ENCODE data around the gene HOXB9. TPM values are rescaled to one million over a fixed set of nuclear protein-coding genes. Genes with fewer than 3 reads are reported as not detected.

HOXB9 gene
- total RNA-seq, 2 donors from 2014 or later = 0.09 to 0.68 TPM

GRCh38 chr17:48620461-48621139 is 5.6 kb downstream of the HOXB9 start:
- H3K27me3 ChIP-seq (replicated peaks; ENCODE audit: insufficient read depth) = peaks cover 57% of the 10 kb centered on the region
- intact Hi-C loops (cut with DNase I) = no loop called here

GRCh38 chr17:48619826-48620449 is 6.2 kb downstream of the HOXB9 start:
- H3K4me1 ChIP-seq (replicated peaks) = peaks cover 11% of the 10 kb centered on the region
- 48% methylated on average over 19 of the region's 32 CpGs for WGBS
- H3K27me3 ChIP-seq (replicated peaks; ENCODE audit: insufficient read depth) = peaks cover 58% of the 10 kb centered on the region
- no peak for DNase-seq (ENCODE audit: low spot score)
- H3K36me3 ChIP-seq = no peaks in the 10 kb centered on the region
- no peak overlapping the region for H3K27ac ChIP-seq
- H3K4me3 ChIP-seq = no peak overlapping the region
- TF ChIP-seq, protein P1, sequence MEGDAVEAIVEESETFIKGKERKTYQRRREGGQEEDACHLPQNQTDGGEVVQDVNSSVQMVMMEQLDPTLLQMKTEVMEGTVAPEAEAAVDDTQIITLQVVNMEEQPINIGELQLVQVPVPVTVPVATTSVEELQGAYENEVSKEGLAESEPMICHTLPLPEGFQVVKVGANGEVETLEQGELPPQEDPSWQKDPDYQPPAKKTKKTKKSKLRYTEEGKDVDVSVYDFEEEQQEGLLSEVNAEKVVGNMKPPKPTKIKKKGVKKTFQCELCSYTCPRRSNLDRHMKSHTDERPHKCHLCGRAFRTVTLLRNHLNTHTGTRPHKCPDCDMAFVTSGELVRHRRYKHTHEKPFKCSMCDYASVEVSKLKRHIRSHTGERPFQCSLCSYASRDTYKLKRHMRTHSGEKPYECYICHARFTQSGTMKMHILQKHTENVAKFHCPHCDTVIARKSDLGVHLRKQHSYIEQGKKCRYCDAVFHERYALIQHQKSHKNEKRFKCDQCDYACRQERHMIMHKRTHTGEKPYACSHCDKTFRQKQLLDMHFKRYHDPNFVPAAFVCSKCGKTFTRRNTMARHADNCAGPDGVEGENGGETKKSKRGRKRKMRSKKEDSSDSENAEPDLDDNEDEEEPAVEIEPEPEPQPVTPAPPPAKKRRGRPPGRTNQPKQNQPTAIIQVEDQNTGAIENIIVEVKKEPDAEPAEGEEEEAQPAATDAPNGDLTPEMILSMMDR (IDR thresholded peaks at IDR 0.05) = no peak
- no peak for TF ChIP-seq POLR2A (IDR thresholded peaks at IDR 0.05)
- TF ChIP-seq POLR2AphosphoS5 (IDR thresholded peaks at IDR 0.05) = no peak
- no peaks in the 10 kb centered on the region for H3K9me3 ChIP-seq
- intact Hi-C loops (cut with DNase I) = loop anchor here (5.0 kb wide), 2 partner anchors 283 to 598 kb away; no protein-coding TSS in a partner anchor

More at GRCh38 chr17:48620461-48621139, 5.6 kb downstream of the HOXB9 start:
- Histone ChIP-seq H3K27ac (no peak overlapping the region), H3K4me1 (replicated peaks) (peaks cover 17% of the 10 kb centered on the region), H3K4me3 (no peak overlapping the region), H3K36me3 (no peaks in the 10 kb centered on the region), H3K9me3 (no peaks in the 10 kb centered on the region)
- 57% methylated on average over 6 of the region's 6 CpGs for WGBS
- DNase-seq (ENCODE audit: low spot score) = no peak
- TF ChIP-seq POLR2A (IDR thresholded peaks at IDR 0.05) = no peak
- no peak for TF ChIP-seq POLR2AphosphoS5 (IDR thresholded peaks at IDR 0.05)
- TF ChIP-seq, protein P1 (IDR thresholded peaks at IDR 0.05) = no peak

DNA sequence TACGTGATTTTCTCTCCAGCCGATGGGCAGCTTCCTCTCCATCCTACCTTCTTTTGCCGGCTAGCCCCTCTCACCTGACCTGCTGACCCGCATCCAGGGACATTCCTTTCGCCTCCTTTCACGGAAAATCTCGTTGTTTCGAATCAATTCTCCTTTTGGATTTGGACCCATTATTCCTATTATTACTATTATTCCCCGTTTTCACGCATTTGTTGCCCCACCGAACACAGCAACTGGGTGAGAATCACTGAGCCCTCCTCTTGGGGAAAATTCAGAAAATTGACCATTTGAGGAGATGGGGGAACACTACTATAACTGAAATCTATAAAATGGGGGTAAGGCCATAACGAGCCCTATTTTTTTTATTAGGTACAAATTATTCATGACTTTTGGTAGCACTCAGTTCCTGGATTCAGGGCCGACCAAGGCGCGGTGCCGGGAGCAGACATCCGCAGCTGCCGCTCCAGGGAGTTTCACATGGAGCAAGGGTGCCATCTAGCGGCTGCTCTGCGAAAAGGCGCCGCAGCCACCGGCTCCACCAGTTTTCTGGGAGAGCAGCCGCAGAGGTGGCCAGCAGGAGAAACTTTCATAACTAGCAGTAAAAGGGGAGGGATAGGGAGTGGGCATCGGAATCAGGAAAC is 7.8 kb downstream of the HOXB9 start:
- Histone ChIP-seq H3K4me3 (peak overlapping the region in 1 of 2 donors; percentile 16), H3K27me3 (replicated peaks; ENCODE audit: insufficient read depth) (peaks cover 68% of the 10 kb centered on the region), H3K27ac (no peak overlapping the region), H3K4me1 (replicated peaks) (peaks cover 8% of the 10 kb centered on the region), H3K9me3 (no peaks in the 10 kb centered on the region), H3K36me3 (no peaks in the 10 kb centered on the region)
- intact Hi-C loops (cut with DNase I) = loop anchor here (5.0 kb wide), 2 partner anchors 281 to 596 kb away; no protein-coding TSS in a partner anchor
- WGBS = 6% methylated on average over 25 of the region's 25 CpGs
- no peak for TF ChIP-seq POLR2A (IDR thresholded peaks at IDR 0.05)
- peak; percentile 91 for TF ChIP-seq POLR2AphosphoS5 (IDR thresholded peaks at IDR 0.05)
- TF ChIP-seq, protein P1 (IDR thresholded peaks at IDR 0.05) = peak; percentile 91 to 99 (median 96)
- DNase-seq (ENCODE audit: low spot score) = peak; percentile 87

- Histone ChIP-seq H3K27ac (no peak overlapping the region), H3K4me1 (replicated peaks) (peaks cover 8% of the 10 kb centered on the region), H3K4me3 (no peak overlapping the region), H3K27me3 (replicated peaks; ENCODE audit: insufficient read depth) (peaks cover 65% of the 10 kb centered on the region), H3K9me3 (no peaks in the 10 kb centered on the region), H3K36me3 (no peaks in the 10 kb centered on the region)
- intact Hi-C loops (cut with DNase I) = loop anchor here (5.0 kb wide), 2 partner anchors 280 to 595 kb away; no protein-coding TSS in a partner anchor
- DNase-seq (ENCODE audit: low spot score) = no peak
- WGBS = 11% methylated on average over 36 of the region's 43 CpGs
- TF ChIP-seq POLR2AphosphoS5 (IDR thresholded peaks at IDR 0.05) = no peak
- no peak for TF ChIP-seq POLR2A (IDR thresholded peaks at IDR 0.05)
- TF ChIP-seq, protein P1 (IDR thresholded peaks at IDR 0.05) = no peak
Measured at GRCh38 chr17:48617471-48618255, 8.5 kb downstream of the HOXB9 start.
